Transverse colon (tissue), 3 donors: ENCODE results near the gene DSG2.

Experiments used
- EP300 ChIP-seq: sonication (generic); formaldehyde crosslinking; IDR thresholded peaks from one replicate; pipeline ENCODE4 v1.6.1; 2017; ENCODE audit warnings: antibody characterized with exemption, low read depth
- POLR2A ChIP-seq: fragments of 450-650 bp; IDR thresholded peaks from one replicate; pipeline ENCODE4 v1.6.1; 2016; ENCODE audit warnings: antibody characterized with exemption, mild to moderate bottlenecking, moderate library complexity
- TF ChIP-seq, protein P1 (sequence below), 5 experiments: fragments of 200-600 bp in 3 of 5; fragments of 450-650 bp in 2 of 5; sonication (generic) in 3 of 5; IDR thresholded peaks; 1 replicate in 2 of 5; 2 replicates in 3 of 5; pipeline ENCODE4 v1.5.1; 2016 to 2017; ENCODE audit warnings: antibody characterized with exemption in 5 of 5, inconsistent platforms in 3 of 5, mild to moderate bottlenecking in 2 of 5, moderate library complexity in 1 of 5

DNA sequence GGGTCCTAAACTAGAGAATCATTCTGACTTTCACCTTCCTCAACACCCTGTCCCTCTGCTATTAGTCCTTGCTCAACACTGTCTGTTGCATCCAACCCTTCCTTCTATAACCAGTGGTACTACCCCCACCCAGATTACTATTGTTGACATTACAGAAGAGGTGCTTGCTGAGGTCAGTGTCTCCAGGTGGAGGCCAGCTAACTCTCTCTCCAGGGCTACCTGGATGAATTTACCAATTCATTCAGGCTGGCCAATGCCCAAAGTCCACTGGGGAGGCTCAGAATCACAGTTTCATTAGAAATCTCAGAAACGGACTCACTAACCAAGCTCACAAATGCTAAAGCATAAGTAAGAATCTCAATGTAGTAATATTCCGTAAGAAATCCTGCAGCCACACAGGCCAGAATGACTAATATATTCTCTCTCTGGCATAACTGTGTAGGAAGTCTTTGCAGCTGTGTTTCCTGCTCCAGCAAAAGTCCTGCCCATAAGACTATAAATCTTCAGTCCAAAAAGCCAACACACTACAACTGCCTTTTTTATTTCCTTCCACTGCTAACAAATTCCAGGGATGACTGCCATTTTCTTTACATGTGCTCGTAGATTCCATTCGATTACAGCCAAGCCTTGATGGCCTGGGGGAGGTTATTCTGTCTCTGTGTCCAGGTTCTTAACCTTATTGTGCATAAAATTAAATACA, 83.7 kb downstream of the DSG2 start:
- TF ChIP-seq POLR2A = no peak
- TF ChIP-seq, protein P1, sequence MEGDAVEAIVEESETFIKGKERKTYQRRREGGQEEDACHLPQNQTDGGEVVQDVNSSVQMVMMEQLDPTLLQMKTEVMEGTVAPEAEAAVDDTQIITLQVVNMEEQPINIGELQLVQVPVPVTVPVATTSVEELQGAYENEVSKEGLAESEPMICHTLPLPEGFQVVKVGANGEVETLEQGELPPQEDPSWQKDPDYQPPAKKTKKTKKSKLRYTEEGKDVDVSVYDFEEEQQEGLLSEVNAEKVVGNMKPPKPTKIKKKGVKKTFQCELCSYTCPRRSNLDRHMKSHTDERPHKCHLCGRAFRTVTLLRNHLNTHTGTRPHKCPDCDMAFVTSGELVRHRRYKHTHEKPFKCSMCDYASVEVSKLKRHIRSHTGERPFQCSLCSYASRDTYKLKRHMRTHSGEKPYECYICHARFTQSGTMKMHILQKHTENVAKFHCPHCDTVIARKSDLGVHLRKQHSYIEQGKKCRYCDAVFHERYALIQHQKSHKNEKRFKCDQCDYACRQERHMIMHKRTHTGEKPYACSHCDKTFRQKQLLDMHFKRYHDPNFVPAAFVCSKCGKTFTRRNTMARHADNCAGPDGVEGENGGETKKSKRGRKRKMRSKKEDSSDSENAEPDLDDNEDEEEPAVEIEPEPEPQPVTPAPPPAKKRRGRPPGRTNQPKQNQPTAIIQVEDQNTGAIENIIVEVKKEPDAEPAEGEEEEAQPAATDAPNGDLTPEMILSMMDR (IDR thresholded peaks at IDR 0.05) = no peak
- no peak for TF ChIP-seq EP300
